AG04449 (cell line): Measurements from ENCODE around the gene NTMT1.

Experiments
- CTCF ChIA-PET: fragments of 350-600 bp; formaldehyde crosslinking; extraction: SDS; loops from one replicate; lab custom pipeline; 2021; ENCODE audit warnings: antibody characterized with exemption; lab: Yijun Ruan, JAX
- POLR2A ChIA-PET: fragments of 400-600, 350-600 bp; formaldehyde crosslinking; extraction: SDS; loops from one replicate; lab custom pipeline; 2020; ENCODE audit warnings: antibody characterized with exemption, inconsistent platforms; lab: Yijun Ruan, JAX
- DNase-seq: peaks from one replicate; pipeline ENCODE4 v3.0.0-alpha.2; 2010; ENCODE audit warnings: low read depth, low spot score
- H3K4me3 ChIP-seq: 2 replicates; pipeline ENCODE4 v1.5.1; 2011; ENCODE audit warnings: low read depth, mild to moderate bottlenecking, control low read depth, low read length
- CTCF ChIP-seq: IDR thresholded peaks from one replicate; pipeline ENCODE4 v1.5.1; 2011; ENCODE audit warnings: mild to moderate bottlenecking, moderate library complexity, low read length, control low read depth, inconsistent platforms; ENCODE audit not compliant: insufficient read depth; ENCODE audit errors: missing control alignments

NTMT1 gene

GRCh38 chr9:129649726-129650679 is 24.0 kb downstream of the NTMT1 start:
- ChIA-PET POLR2A (no interaction called here), CTCF (interaction anchor here (0.9 to 1.0 kb wide), 2 partner anchors 51 to 140 kb away, joined by 3 read pairs; no protein-coding TSS in a partner anchor)
- H3K4me3 ChIP-seq = no peak overlapping the region
- no peak for DNase-seq
- TF ChIP-seq CTCF = no peak

- no peak overlapping the region for H3K4me3 ChIP-seq
- ChIA-PET POLR2A (no interaction called here), CTCF (interaction anchor here (0.9 to 2.7 kb wide), 5 partner anchors 8 to 139 kb away, joined by 3 to 14 read pairs (median 6); partner anchors contain the start of gene ASB6)
- no peak for DNase-seq
- no peak for TF ChIP-seq CTCF
Observed at GRCh38 chr9:129650680-129651235, 24.8 kb downstream of the NTMT1 start.

GRCh38 chr9:129653823-129654553 is 28.0 kb downstream of the NTMT1 start:
- ChIA-PET POLR2A (no interaction called here), CTCF (interaction anchor here (1.0 to 1.9 kb wide), 2 partner anchors 73 to 84 kb away, joined by 4 to 7 read pairs; no protein-coding TSS in a partner anchor)
- no peak for DNase-seq
- no peak for TF ChIP-seq CTCF
- H3K4me3 ChIP-seq = no peak overlapping the region

- no peak overlapping the region for H3K4me3 ChIP-seq
- no peak for DNase-seq
- POLR2A ChIA-PET = no interaction called here
- no peak for TF ChIP-seq CTCF
- CTCF ChIA-PET = interaction anchor here (0.8 to 1.9 kb wide), 5 partner anchors 12 to 129 kb away, joined by 3 to 7 read pairs (median 4); no protein-coding TSS in a partner anchor
Observed at GRCh38 chr9:129654554-129655040, 28.6 kb downstream of the NTMT1 start.

- TF ChIP-seq CTCF = no peak
- no peak overlapping the region for H3K4me3 ChIP-seq
- DNase-seq = no peak
- ChIA-PET CTCF (interaction anchor here (0.8 to 1.9 kb wide), 6 partner anchors 12 to 128 kb away, joined by 3 to 7 read pairs (median 4); no protein-coding TSS in a partner anchor), POLR2A (no interaction called here)
Observed at GRCh38 chr9:129655154-129655553, 29.2 kb downstream of the NTMT1 start.
